A172 (cell line): ENCODE results near the gene NUDT19. TPM values are rescaled to one million over a fixed set of nuclear protein-coding genes. Genes with fewer than 3 reads are reported as not detected.
"Not testable (repeated sequence)": the region's sequence is repeated elsewhere in the genome, so short reads cannot be mapped to it uniquely, and the experiment has no call there.

Source experiments
- DNase-seq: peaks from one replicate; pipeline ENCODE4 v3.0.0-alpha.2; 2015; ENCODE audit warnings: low spot score
- total RNA-seq: library from RNA; depleted of rRNA; stranded (reverse); fragments of >200 nt; shearing (Covaris generic); gene quantifications from 2 replicates; pipeline ENCODE4 v1.2.3, GENCODE V29; 2014

NUDT19 gene
- total RNA-seq, 1 experiment from 2014 or later: 27.7 TPM

GRCh38 chr19:32674931-32675719 is 16.5 kb upstream of the NUDT19 start, which contains the start of gene ANKRD27:
TSS of gene ANKRD27 (minus strand) at chr19:32675180. CDS start at chr19:32659015, 16,165 bp downstream.
- peak; percentile 97 for DNase-seq

GRCh38 chr19:32675720-32676185 is 15.9 kb upstream of the NUDT19 start, which contains the start of gene RGS9BP:
TSS of gene RGS9BP (plus strand) at chr19:32675848. CDS start at chr19:32676264, 416 bp downstream.
- peak; percentile 70 for DNase-seq

DNA sequence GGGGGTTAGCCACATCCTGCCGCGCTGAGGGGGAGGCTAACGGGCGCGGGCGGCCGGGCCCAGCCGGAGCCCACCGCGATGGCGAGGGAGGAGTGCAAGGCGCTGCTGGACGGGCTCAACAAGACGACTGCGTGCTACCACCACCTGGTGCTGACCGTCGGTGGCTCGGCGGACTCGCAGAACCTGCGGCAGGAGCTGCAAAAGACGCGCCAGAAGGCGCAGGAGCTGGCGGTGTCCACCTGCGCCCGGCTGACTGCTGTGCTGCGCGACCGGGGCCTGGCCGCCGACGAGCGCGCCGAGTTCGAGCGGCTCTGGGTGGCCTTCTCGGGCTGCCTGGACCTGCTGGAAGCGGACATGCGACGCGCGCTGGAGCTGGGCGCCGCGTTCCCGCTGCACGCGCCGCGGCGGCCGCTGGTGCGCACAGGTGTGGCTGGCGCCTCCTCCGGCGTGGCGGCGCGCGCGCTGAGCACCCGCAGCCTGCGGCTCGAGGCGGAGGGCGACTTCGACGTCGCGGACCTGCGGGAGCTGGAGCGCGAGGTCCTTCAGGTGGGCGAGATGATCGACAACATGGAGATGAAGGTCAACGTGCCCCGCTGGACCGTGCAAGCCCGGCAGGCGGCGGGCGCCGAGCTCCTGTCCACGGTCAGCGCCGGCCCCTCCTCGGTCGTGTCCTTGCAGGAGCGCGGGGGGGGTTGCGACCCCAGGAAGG is 15.3 kb upstream of the NUDT19 start:
- DNase-seq: no peak

GRCh38 chr19:32676895-32677359 is 14.7 kb upstream of the NUDT19 start:
- no peak for DNase-seq

- DNase-seq: no peak
These were observed 14.0 kb upstream of the NUDT19 start for GRCh38 chr19:32677657-32678056.

DNA sequence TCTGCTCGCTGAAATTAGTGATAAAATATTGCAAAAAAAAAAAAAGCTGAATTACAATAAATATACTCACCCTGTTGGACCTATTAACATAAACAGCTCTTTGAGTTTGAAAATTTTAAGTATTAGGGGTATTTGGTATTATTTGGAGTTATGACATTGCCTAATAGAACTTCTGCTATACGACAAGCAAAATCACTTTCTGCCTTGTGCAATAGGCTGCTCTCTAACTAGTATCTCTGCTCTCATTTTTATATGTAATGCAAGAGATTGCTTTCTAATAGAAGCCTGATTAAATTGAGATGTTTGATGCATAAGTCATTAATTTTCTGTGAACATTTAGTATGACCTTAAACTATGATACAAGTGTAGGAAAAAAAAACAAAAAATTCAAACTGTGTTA is 10.6 kb upstream of the NUDT19 start:
- no peak for DNase-seq

DNA sequence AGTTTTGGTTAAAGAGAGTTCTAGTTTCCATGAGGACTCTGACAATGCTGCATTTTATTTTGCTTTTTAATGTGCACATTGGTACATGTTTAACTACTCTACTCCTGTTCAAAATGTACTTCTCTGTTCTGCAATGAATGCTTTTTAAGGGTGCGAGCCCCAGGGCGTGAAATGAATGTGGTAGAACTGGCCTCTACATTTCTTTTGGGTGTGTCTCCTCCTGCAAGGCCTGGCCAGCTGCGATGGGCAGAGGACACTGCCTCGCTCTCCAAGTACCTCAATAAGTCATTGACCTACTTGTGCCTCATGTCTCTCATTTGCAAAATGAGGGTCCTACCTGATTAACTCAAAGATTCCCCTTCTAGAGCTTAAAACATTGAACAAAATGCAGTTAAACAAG is 9.3 kb upstream of the NUDT19 start:
- DNase-seq: no peak

- DNase-seq: no peak
These were observed 4.7 kb upstream of the NUDT19 start for GRCh38 chr19:32686847-32687475.

GRCh38 chr19:32687681-32688080 is 3.9 kb upstream of the NUDT19 start:
- DNase-seq: no peak

DNA sequence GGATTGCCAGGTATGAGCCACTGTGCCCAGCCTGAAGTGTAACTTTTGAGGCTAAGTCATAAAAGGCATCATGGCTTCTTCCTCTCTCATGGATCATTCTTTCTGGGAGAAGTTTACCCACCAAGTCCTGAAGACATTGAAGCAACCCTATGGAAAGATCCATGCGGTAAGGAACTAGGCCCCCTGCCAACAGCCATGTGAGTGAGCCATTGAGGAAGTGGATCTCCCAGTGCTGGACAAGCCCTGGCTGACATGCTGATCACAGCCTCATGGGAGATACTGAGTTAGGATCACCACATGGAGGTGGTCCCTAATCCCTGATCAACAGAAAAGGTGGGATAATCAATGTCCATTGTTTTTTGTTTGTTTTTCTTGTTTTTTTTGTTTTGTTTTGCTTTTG is 3.3 kb upstream of the NUDT19 start:
- no peak for DNase-seq

GRCh38 chr19:32691952-32692726 is 518 bp downstream of the NUDT19 start:
- peak; percentile 28 for DNase-seq

- no peak for DNase-seq
These were observed 1.1 kb downstream of the NUDT19 start for GRCh38 chr19:32692727-32693061.

GRCh38 chr19:32693151-32694108 is 1.8 kb downstream of the NUDT19 start:
- peak; percentile 32 for DNase-seq

DNA sequence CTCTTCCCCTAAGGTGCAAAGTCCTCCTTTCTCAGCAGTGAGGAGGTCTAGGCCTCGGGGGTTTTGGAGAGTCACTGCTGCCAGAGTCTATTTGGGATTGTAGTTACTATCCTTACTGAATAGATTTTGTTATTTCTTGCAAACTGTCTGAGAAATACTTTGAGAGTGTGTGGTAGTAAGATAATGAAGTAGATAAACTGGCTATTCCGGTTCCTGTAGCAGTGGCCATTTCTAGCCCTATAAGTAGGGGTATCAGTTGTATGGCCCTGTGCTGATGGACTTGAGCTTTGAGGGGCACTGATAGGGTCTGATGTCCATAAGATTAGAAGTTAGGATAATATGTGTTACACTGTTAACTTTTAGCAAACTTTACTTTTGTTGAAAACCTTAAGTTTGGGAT is 2.7 kb downstream of the NUDT19 start:
- DNase-seq: not testable (repeated sequence)

DNA sequence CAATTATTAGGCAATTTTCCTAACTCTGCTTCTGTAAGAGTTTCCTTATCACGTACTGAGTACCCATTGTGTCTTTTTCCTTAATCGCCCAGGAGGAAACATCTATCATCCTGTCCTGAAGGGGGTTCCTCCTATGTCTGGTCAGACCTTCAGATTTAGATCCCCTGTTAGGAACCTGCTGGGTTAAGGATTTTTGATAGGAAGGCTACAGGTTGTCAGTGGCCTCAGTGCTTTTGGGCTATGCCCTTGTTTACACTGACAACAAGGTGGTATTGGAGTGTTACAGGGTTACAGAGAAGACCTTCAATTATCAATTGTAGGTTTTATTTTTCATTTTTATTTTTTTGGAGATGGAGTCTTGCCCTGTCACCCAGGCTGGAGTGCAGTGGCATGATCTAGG is 3.2 kb downstream of the NUDT19 start:
- DNase-seq: not testable (repeated sequence)

GRCh38 chr19:32695506-32695905 is 3.9 kb downstream of the NUDT19 start:
- DNase-seq: not testable (repeated sequence)

DNA sequence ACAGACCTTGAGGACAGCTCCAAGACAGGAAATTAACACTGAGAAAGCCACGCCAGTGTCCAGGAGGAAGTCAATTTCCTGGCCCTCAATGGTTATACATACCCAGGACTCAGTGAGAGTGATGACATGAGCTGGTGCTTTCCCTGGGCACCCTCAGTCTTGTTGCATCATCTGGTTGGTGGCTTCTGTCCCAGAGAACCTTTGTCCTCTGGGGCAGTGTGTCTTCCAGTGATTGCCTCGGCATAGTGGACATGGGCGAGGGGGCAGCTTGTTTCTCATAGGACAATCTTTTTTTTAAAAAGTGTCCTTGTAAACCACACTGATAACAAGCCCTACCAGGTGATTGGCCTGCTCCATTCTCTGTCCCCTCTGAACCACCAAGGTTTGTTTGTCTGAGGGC is 5.2 kb downstream of the NUDT19 start:
- not testable (repeated sequence) for DNase-seq

DNA sequence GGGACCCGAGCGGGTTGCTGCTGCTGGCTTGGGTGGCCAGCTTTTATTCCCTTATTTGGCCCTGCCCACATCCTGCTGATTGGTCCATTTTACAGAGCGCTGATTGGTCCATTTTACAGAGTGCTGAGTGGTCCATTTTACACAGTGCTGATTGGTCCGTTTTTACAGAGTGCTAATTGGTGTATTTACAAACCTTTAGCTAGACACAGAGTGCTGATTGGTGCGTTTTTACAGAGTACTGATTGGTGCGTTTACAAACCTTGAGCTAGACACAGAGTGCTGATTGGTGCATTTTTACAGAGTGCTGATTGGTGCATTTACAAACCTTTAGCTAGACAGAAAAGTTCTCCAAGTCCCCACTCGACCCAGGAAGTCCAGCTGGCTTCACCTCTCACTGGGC is 8.5 kb downstream of the NUDT19 start:
- not testable (repeated sequence) for DNase-seq

DNA sequence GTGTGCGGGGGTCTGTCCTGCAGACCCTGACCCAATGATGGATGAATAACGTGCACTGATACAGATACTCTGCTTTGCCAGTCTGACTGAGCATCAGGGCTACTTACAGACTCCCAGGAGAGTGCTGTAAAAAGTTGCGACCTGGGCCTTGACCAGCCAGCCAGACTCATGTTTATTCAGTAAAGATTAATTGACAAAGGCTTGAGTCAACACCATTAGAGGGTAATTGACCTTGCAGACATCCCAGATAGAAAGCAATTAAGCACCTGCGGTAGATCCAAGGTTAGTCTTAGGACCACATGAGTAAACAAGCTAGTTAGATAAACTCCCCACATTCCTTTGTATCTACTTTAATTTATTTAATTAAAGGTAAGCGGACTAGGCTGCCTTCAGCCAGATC is 10.4 kb downstream of the NUDT19 start:
- no peak for DNase-seq

GRCh38 chr19:32704006-32704405 is 12.4 kb downstream of the NUDT19 start:
- DNase-seq: not testable (repeated sequence)
